ENCODE results near the gene B3GALT4.

Gene B3GALT4

DNA sequence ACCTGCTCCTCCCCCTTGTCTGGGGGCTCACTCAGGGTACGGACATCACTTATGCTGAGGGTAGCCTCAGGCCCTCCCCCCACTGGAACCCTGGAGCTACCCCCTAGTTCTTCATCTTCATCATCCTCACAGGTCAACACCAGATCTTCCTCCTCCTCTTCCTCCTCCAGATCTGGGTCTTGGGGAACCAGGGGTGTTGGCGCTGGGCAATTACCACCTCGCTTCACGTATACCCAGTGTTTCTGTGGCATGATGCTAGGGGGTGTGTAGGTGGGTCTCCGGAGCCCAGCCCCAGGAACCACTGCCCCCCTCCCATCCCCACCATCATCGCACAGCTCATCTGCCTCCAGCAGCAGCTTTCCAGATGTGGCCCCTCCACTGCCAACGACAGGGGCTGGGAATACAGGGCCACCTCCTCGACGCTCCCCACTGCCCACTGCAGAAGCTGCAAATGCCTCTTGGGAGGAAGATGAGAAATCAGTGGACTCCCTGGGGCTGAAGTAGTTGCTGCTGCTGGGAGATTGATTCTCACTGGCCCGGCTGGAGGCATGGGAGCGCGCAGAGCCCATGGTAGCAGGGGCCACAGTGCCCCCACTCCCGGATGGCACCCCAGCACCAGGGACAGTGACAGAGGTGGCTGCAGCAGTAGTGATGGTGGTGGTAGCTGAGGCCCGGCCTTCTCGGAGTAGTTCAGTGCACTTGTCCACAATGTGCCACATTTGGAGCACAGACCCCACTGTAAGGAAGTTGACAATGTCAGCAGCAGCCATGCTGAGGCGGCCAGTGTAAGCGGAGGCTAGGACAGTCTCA is 39.1 kb downstream of the B3GALT4 start:
- no peak for DNase-seq (ENCODE audit: low read depth)

- DNase-seq (ENCODE audit: low read depth): no peak
Observed at GRCh38 chr6:33316603-33317418, 39.9 kb downstream of the B3GALT4 start.

- no peak for DNase-seq (ENCODE audit: low read depth)
Observed at GRCh38 chr6:33317419-33317668, 40.4 kb downstream of the B3GALT4 start.

DNA sequence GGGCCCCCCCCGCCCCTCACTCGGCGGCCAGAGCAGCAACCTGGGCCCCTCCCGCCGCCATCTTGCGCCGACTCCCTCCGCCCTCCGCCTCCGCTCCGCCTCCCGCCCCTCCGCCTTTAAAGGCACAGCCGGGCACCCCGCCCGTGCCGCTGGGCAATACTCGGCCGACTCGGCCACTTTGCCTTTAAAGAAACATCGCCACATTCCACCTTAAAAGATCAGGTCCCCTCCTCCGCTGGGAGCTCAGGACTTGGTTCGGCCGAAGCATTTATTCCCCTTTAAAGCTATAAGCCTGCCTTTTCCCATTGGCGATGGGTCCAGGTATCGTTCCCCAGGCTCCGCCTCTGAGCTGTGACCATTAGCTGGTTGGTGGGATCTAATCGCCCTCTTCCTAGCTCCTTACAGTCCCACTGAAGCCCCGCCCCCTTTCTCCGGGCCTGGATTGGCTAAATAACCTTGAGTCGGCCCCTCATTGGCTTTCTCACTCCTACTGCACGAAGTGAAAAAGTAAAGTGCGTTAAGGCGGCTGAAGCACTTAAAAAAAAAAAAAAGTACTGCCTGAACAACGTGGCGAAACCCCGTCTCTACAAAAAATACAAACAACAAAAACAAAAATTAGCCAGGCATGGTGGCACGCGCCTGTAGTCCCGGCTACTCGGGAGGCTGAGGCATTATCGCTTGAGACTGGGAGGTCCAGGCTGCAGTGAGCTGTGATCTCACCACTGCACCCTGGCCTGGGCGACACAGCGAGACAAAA is 40.9 kb downstream of the B3GALT4 start, which contains the start of gene ZBTB22:
ZBTB22 (minus strand) TSS at position 76 of the 757 bp plus-strand sequence. CDS start 828 bp downstream, outside the sequence.
- DNase-seq (ENCODE audit: low read depth): peak; percentile 93

GRCh38 chr6:33318426-33319073 is 41.6 kb downstream of the B3GALT4 start:
- DNase-seq (ENCODE audit: low read depth): no peak

- no peak for DNase-seq (ENCODE audit: low read depth)
Observed at GRCh38 chr6:33319939-33320314, 43.0 kb downstream of the B3GALT4 start.

DNA sequence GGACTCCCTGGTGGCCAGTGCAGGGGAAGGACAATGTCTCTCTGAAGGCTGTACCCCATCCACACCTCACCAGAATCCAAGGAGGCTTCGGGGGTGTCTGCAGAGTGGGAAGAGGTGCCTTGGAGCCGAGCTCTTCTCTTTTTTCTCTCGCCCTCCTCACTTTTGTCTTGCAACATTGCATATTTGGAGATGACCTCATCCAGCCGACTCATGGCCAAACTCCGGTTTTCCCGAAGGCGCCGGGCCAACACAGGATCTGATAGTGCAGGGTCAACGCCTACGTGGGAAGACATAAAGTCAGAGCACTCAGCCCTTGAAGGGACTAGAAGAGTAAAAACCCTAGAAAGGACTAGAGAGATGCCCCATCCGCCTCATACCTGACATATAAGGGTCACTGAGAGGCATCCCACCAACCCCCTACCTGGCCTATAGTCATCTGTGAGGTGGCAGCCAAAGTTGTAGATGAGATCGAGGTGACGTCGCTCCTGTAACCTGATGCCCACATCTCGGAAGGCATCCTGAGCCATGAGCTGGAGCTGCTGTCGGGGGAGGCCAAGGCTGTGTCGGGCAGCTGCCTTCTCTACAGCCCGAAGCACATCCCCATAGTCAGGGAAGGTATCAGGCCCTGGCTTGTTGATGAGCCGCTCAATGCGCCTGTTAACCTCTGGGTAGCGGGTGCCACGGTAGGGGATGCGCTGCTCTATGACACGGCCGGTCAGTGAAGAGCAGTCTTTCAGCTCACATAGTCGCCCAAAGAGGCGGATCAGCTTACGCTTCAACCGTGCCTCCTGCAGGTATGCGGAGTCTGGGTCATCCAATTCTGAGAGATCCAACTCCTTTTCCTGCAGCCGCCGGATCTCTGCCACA is 43.6 kb downstream of the B3GALT4 start:
- no peak for DNase-seq (ENCODE audit: low read depth)

DNA sequence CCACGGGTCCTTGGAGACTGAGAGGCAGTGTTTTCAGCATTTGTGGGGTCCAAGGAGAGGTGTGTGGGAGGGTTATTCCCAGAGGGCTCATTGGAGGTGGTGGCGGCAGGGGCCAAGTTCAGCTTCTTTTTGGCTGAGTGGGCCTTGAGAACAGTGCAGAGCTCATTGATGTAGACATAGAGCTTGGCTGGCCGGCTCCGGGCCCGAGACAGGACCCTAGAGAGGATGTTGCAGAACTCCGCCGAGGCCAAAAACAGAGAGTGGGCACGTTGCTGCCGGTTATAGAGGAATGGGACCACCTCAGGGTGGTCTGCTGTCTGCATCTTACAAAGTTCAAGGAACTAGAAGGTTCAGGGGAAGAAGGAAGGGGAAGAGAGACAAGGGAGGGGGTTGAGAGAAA is 44.3 kb downstream of the B3GALT4 start:
- DNase-seq (ENCODE audit: low read depth): no peak

DNA sequence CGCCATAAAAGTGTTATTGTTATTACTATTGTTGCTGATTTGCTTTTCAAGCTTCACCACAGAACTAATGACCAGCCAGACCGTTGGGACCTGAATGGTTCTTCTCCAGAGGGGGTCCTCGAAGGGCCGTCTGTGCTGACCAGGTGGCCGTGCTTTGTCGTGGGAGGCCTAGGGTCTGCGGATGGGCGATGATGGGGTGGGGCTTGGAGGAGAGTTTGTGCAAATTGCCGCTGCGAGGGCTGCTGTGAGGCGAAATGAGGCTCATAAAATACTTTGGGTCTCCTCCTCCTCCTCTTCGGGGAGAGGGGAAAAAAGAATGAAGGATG is 46.7 kb downstream of the B3GALT4 start:
- no peak for DNase-seq (ENCODE audit: low read depth)

DNA sequence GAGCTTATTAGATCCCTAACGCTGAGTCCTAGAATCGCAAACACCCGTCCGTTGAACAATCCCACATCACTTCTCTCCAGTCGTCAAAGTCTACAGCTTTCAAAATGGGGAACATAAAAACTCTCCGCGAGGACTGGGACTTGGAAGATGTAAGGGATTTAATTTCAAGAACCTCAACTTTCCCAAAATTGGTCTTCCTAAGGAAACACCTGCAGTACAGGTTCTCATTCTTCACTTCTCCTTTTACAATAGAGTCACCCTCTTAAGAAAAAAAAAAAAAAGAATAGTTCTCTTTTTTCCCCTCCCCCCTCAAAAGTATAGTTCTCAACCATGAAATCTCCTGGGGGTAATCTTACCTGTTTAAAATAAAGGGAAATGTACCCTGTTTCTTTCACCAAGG is 47.2 kb downstream of the B3GALT4 start:
- no peak for DNase-seq (ENCODE audit: low read depth)
